ENCODE data around the gene SDHA. TPM values are rescaled to one million over a fixed set of nuclear protein-coding genes. Genes with fewer than 3 reads are reported as not detected.
"Not testable (repeated sequence)": the region's sequence is repeated elsewhere in the genome, so short reads cannot be mapped to it uniquely, and the experiment has no call there.

SDHA gene
- total and polyA plus RNA-seq, 9 donors: 69.6 to 169 (median 103) TPM

- H3K36me3 ChIP-seq: no peaks in the 10 kb centered on the region
- H3K27me3 ChIP-seq: no peaks in the 10 kb centered on the region
- no peak overlapping the region for H3K4me3 ChIP-seq
- peak in 1 of 5 donors; percentile 36 for DNase-seq
- no peaks in the 10 kb centered on the region for H3K9me3 ChIP-seq
- 27 to 70% (median 38%) methylated on average over 14 of the region's 14 CpGs for WGBS, 3 donors
- TF ChIP-seq EP300 (IDR thresholded peaks at IDR 0.05) (no peak), POLR2A (IDR thresholded peaks at IDR 0.05) (no peak), CTCF (IDR thresholded peaks at IDR 0.05) (no peak)
- H3K4me1 ChIP-seq (ENCODE audit: insufficient read depth): peaks cover 10% of the 10 kb centered on the region
- H3K27ac ChIP-seq: no peak overlapping the region
- intact Hi-C loops (cut with DNase I): no loop called here
These were observed 68.0 kb downstream of the SDHA start for GRCh38 chr5:285991-286557.

GRCh38 chr5:290200-290599 lies 72.1 kb downstream of the SDHA start:
- H3K27me3 ChIP-seq; intact Hi-C loops (cut with DNase I); H3K27ac ChIP-seq; H3K36me3 ChIP-seq; H3K9me3 ChIP-seq; H3K4me1 ChIP-seq (ENCODE audit: insufficient read depth); H3K4me3 ChIP-seq: not testable (repeated sequence)
- DNase-seq: peak in 1 of 5 donors; percentile 11
- WGBS, 3 donors: 88 to 91% (median 90%) methylated on average over 13 of the region's 13 CpGs

GRCh38 chr5:291345-291744 lies 73.2 kb downstream of the SDHA start:
- 93 to 98% (median 97%) methylated on average over 10 of the region's 10 CpGs for WGBS, 3 donors
- H3K4me3 ChIP-seq; H3K27me3 ChIP-seq; H3K4me1 ChIP-seq (ENCODE audit: insufficient read depth); H3K27ac ChIP-seq; DNase-seq; intact Hi-C loops (cut with DNase I); H3K36me3 ChIP-seq; H3K9me3 ChIP-seq: not testable (repeated sequence)

- 94 to 97% (median 97%) methylated on average over 16 to 17 of the region's 17 CpGs for WGBS, 3 donors
- H3K4me3 ChIP-seq; H3K9me3 ChIP-seq; DNase-seq; H3K36me3 ChIP-seq; H3K27me3 ChIP-seq; H3K27ac ChIP-seq; H3K4me1 ChIP-seq (ENCODE audit: insufficient read depth); intact Hi-C loops (cut with DNase I): not testable (repeated sequence)
These were observed 76.7 kb downstream of the SDHA start for GRCh38 chr5:294788-295187.

GRCh38 chr5:296207-296606 lies 78.1 kb downstream of the SDHA start:
- H3K36me3 ChIP-seq; H3K4me3 ChIP-seq; H3K27me3 ChIP-seq; H3K9me3 ChIP-seq; DNase-seq; intact Hi-C loops (cut with DNase I); H3K4me1 ChIP-seq (ENCODE audit: insufficient read depth); H3K27ac ChIP-seq: not testable (repeated sequence)
- 78 to 81% (median 80%) methylated on average over 10 of the region's 10 CpGs for WGBS, 3 donors

GRCh38 chr5:296954-297353 lies 78.8 kb downstream of the SDHA start:
- DNase-seq; H3K9me3 ChIP-seq; H3K27me3 ChIP-seq; H3K4me3 ChIP-seq; H3K4me1 ChIP-seq (ENCODE audit: insufficient read depth); H3K27ac ChIP-seq; intact Hi-C loops (cut with DNase I); H3K36me3 ChIP-seq: not testable (repeated sequence)
- 54 to 63% (median 61%) methylated on average over 12 to 16 of the region's 16 CpGs for WGBS, 3 donors

GRCh38 chr5:297448-297847 lies 79.3 kb downstream of the SDHA start:
- intact Hi-C loops (cut with DNase I); H3K4me1 ChIP-seq (ENCODE audit: insufficient read depth): not testable (repeated sequence)
- WGBS, 3 donors: 82 to 91% (median 89%) methylated on average over 6 of the region's 6 CpGs

GRCh38 chr5:297991-298736 lies 80.0 kb downstream of the SDHA start:
- H3K4me1 ChIP-seq (ENCODE audit: insufficient read depth); intact Hi-C loops (cut with DNase I): not testable (repeated sequence)
- WGBS, 3 donors: 63 to 76% (median 65%) methylated on average over 13 to 14 of the region's 14 CpGs

More at GRCh38 chr5:297448-297847, 79.3 kb downstream of the SDHA start:
- not testable (repeated sequence) for H3K36me3 ChIP-seq, H3K27me3 ChIP-seq, DNase-seq, H3K27ac ChIP-seq, H3K4me3 ChIP-seq, H3K9me3 ChIP-seq

More at GRCh38 chr5:297991-298736, 80.0 kb downstream of the SDHA start:
- H3K27ac ChIP-seq, H3K27me3 ChIP-seq, H3K4me3 ChIP-seq, DNase-seq, H3K9me3 ChIP-seq, H3K36me3 ChIP-seq: not testable (repeated sequence)
